Natural killer cell (primary cell): ENCODE data around the gene RBBP8NL. TPM values are rescaled to one million over a fixed set of nuclear protein-coding genes. Genes with fewer than 3 reads are reported as not detected.

Source experiments
- ATAC-seq, 3 donors: fragments of 150-1000 bp in 2 of 3; fragments of 200-7000 bp in 1 of 3; cut with Tn5 transposase; 1 replicate in 1 of 3; 2 replicates in 2 of 3; pipeline ENCODE4 v1.10.0; 2021; ENCODE audit warnings: mild to moderate bottlenecking in 2 of 3, moderate library complexity in 2 of 3
- DNase-seq, 2 donors: peaks; one replicate each; pipeline versions ENCODE4 v3.0.0 to v3.0.0-alpha.2; 2013 to 2021; ENCODE audit warnings: mixed read lengths in 1 of 2
- H3K27ac ChIP-seq: one replicate; pipeline ENCODE4 v1.5.1; 2013; ENCODE audit warnings: mild to moderate bottlenecking, low read length
- H3K27me3 ChIP-seq: one replicate; pipeline ENCODE4 v1.6.1; 2013; ENCODE audit warnings: low read length; ENCODE audit not compliant: control insufficient read depth, insufficient read depth
- H3K36me3 ChIP-seq: one replicate; pipeline ENCODE4 v1.6.1; 2013; ENCODE audit warnings: low read length; ENCODE audit not compliant: control insufficient read depth, insufficient read depth
- H3K4me1 ChIP-seq: one replicate; pipeline ENCODE4 v1.6.1; 2013; ENCODE audit warnings: low read length; ENCODE audit not compliant: control insufficient read depth, insufficient read depth
- H3K4me3 ChIP-seq: one replicate; pipeline ENCODE4 v1.5.1; 2013; ENCODE audit warnings: low read length
- H3K9me3 ChIP-seq: one replicate; pipeline ENCODE4 v1.6.1; 2013; ENCODE audit warnings: low read length; ENCODE audit not compliant: control insufficient read depth, insufficient read depth
- H3K27ac Mint-ChIP-seq, 2 donors: one replicate each; pipeline ENCODE4 v1.8.0; 2022; ENCODE audit warnings: mild to moderate bottlenecking in 2 of 2, mixed read lengths in 2 of 2, moderate library complexity in 1 of 2
- H3K27me3 Mint-ChIP-seq, 2 donors: one replicate each; pipeline ENCODE4 v1.8.0; 2022; ENCODE audit warnings: low read depth in 2 of 2, mixed read lengths in 2 of 2
- H3K36me3 Mint-ChIP-seq: one replicate; pipeline ENCODE4 v1.8.0; 2022; ENCODE audit warnings: mixed read lengths
- H3K4me1 Mint-ChIP-seq, 2 donors: one replicate each; pipeline ENCODE4 v1.8.0; 2022; ENCODE audit warnings: mixed read lengths in 2 of 2
- H3K4me3 Mint-ChIP-seq: one replicate; pipeline ENCODE4 v1.8.0; 2022; ENCODE audit warnings: mild to moderate bottlenecking, moderate library complexity, mixed read lengths
- H3K9me3 Mint-ChIP-seq, 2 donors: one replicate each; pipeline ENCODE4 v1.8.0; 2022; ENCODE audit warnings: mixed read lengths in 2 of 2
- CTCF ChIP-seq: fragments of 200-600 bp; IDR thresholded peaks from one replicate; pipeline ENCODE4 v1.8.0; 2022; ENCODE audit warnings: antibody characterized with exemption
- WGBS: methylation state at CpG from one replicate; pipeline ENCODE4 v1.1.7; 2013; ENCODE audit warnings: missing lambda C conversion rate; ENCODE audit not compliant: insufficient coverage; 5-methylcytosine and 5-hydroxymethylcytosine counted together
- intact Hi-C: fragments of 100-400 bp; cut with micrococcal nuclease; formaldehyde crosslinking; loops from one replicate; pipeline ENCODE4 v1.14.2; 2022
- total RNA-seq, 4 donors: library from RNA; stranded (reverse); fragments of 120-200 nt in 1 of 4; gene quantifications; one replicate each; pipeline versions ENCODE4 v1.2.3 to v1.2.4, GENCODE V29; 2013 to 2022

RBBP8NL gene
- total RNA-seq, 3 donors from 2014 or later (not counting 1 experiment from before 2014, with no cell fraction given) = not detected

DNA sequence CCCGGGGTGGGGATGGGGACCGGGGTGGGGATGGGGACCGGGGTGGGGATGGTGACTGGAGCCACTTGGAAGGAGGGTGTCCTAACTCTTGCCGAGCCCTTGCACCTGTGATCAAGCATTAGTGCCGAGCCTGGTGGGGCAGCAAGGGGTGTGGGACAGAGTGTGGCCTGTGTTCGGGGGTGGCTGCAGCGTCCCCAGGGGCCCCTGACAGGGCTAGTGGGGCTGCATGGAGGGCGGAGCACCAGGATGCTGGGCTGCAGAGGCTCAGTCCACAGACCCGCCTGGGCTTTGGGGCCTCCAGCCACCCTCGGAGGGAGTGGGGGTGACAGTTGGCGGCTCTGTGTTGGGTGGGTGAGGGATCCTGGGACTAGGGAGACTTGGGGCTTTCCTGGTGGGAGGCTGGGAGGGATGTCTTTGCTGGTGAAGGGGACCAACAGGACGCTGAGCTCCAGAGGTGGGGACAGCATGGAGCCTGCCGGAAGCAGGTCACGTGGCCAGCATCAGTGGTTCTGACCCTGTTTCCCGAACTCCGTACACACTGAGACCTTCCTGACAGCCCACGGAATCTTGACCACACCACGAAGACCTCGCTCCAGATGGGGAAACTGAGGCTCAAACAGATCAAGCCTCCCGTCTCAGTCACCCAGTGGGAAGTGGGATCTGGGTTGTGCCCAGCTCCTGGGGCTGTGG lies 4.6 kb downstream of the RBBP8NL start:
- ATAC-seq (no peak), DNase-seq (no peak)
- no peak for TF ChIP-seq CTCF
- Mint-ChIP-seq H3K36me3 (no peaks in the 10 kb centered on the region), H3K27me3 (no peaks in the 10 kb centered on the region), H3K9me3 (no peaks in the 10 kb centered on the region), H3K4me1 (no peaks in the 10 kb centered on the region), H3K4me3 (no peak overlapping the region), H3K27ac (no peak overlapping the region)
- no peaks in the 10 kb centered on the region for H3K4me1 ChIP-seq
- H3K4me3 ChIP-seq = no peak overlapping the region
- intact Hi-C loops = no loop called here
- H3K36me3 ChIP-seq = no peaks in the 10 kb centered on the region
- H3K9me3 ChIP-seq = no peaks in the 10 kb centered on the region
- H3K27me3 ChIP-seq = no peaks in the 10 kb centered on the region
- 80% methylated on average over 20 of the region's 20 CpGs for WGBS
- no peak overlapping the region for H3K27ac ChIP-seq

DNA sequence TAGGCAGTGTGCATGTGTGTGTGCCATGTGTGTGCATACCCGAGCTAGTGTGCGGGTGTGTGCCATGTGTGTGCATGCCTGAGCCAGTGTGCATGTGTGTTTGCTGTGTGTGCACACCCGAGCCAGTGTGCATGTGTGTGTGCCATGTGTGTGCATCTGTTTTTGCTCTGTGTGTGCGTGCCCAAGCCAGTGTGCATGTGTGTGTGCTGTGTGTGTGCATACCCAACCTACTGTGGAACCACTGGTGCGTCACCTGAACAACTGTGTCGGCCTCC lies 5.7 kb downstream of the RBBP8NL start:
- no peaks in the 10 kb centered on the region for H3K36me3 ChIP-seq
- Mint-ChIP-seq H3K27me3 (no peaks in the 10 kb centered on the region), H3K4me3 (no peak overlapping the region), H3K9me3 (no peaks in the 10 kb centered on the region), H3K27ac (no peak overlapping the region), H3K4me1 (no peaks in the 10 kb centered on the region), H3K36me3 (no peaks in the 10 kb centered on the region)
- H3K4me1 ChIP-seq = no peaks in the 10 kb centered on the region
- no peaks in the 10 kb centered on the region for H3K27me3 ChIP-seq
- H3K27ac ChIP-seq = no peak overlapping the region
- TF ChIP-seq CTCF = no peak
- no peak for ATAC-seq
- 79% methylated on average over 6 of the region's 6 CpGs for WGBS
- H3K9me3 ChIP-seq = no peaks in the 10 kb centered on the region
- DNase-seq = no peak
- H3K4me3 ChIP-seq = no peak overlapping the region
- intact Hi-C loops = no loop called here

GRCh38 chr20:62420846-62421715 lies 6.3 kb downstream of the RBBP8NL start:
- Histone ChIP-seq H3K4me3 (no peak overlapping the region), H3K9me3 (no peaks in the 10 kb centered on the region), H3K27me3 (no peaks in the 10 kb centered on the region), H3K4me1 (no peaks in the 10 kb centered on the region), H3K36me3 (no peaks in the 10 kb centered on the region), H3K27ac (no peak overlapping the region)
- DNase-seq (no peak), ATAC-seq (peak in 1 of 3 donors; percentile 5)
- intact Hi-C loops = no loop called here
- H3K9me3 Mint-ChIP-seq = no peaks in the 10 kb centered on the region
- TF ChIP-seq CTCF = no peak
- no peaks in the 10 kb centered on the region for H3K36me3 Mint-ChIP-seq
- no peaks in the 10 kb centered on the region for H3K4me1 Mint-ChIP-seq
- WGBS = 86% methylated on average over 24 of the region's 24 CpGs
- H3K27ac Mint-ChIP-seq = no peak overlapping the region
- H3K27me3 Mint-ChIP-seq = no peaks in the 10 kb centered on the region
- no peak overlapping the region for H3K4me3 Mint-ChIP-seq
